Keratinocyte (primary cell): ENCODE results near the gene HKDC1. TPM values are rescaled to one million over a fixed set of nuclear protein-coding genes. Genes with fewer than 3 reads are reported as not detected.

Experiments
- DNase-seq: peaks from one replicate; pipeline ENCODE4 v3.0.0-alpha.2; 2011; ENCODE audit warnings: low read depth, missing footprints, low spot score
- FAIRE-seq: peaks from 2 replicates; lab custom pipeline; 2011; peaks lifted over from hg19 to GRCh38; lab: Jason Lieb, UNC
- H2AFZ ChIP-seq: 2 replicates; pipeline ENCODE4 v1.6.0; 2012; ENCODE audit warnings: low read length, control low read depth, inconsistent platforms; ENCODE audit not compliant: control insufficient read depth
- H3K27ac ChIP-seq: 2 replicates; pipeline ENCODE4 v1.5.1; 2011; ENCODE audit warnings: low read length; ENCODE audit not compliant: control insufficient read depth, insufficient read depth
- H3K27me3 ChIP-seq: 3 replicates; pipeline ENCODE4 v1.6.0; 2011; ENCODE audit warnings: low read length; ENCODE audit not compliant: control insufficient read depth, insufficient read depth; ENCODE audit errors: extremely low read depth
- H3K36me3 ChIP-seq, 2 experiments: 2 replicates in 1 of 2; 3 replicates in 1 of 2; pipeline ENCODE4 v1.5.1; 2011; ENCODE audit warnings: low read length in 2 of 2, mild to moderate bottlenecking in 1 of 2; ENCODE audit not compliant: control insufficient read depth in 2 of 2, insufficient read depth in 2 of 2; ENCODE audit errors: extremely low read depth in 1 of 2
- H3K4me1 ChIP-seq: 3 replicates; pipeline ENCODE4 v1.5.1; 2011; ENCODE audit warnings: low read length; ENCODE audit not compliant: control insufficient read depth, insufficient read depth; ENCODE audit errors: extremely low read depth
- H3K4me2 ChIP-seq: 3 replicates; pipeline ENCODE4 v1.6.0; 2011; ENCODE audit warnings: low read depth, low read length; ENCODE audit not compliant: control insufficient read depth, insufficient read depth; ENCODE audit errors: extremely low read depth
- H3K4me3 ChIP-seq, 3 experiments: fragments of 200-600 bp in 1 of 3; sonication (generic) in 1 of 3; 2 replicates in 2 of 3; 3 replicates in 1 of 3; pipeline ENCODE4 v1.5.1; 2011 to 2016; ENCODE audit warnings: low read length in 3 of 3, mild to moderate bottlenecking in 3 of 3, control low read depth in 2 of 3, inconsistent platforms in 1 of 3, low read depth in 1 of 3, mixed read lengths in 1 of 3, mixed run types in 1 of 3, moderate library complexity in 1 of 3; ENCODE audit not compliant: control insufficient read depth in 2 of 3, insufficient read depth in 2 of 3; ENCODE audit errors: extremely low read depth in 1 of 3
- H3K79me2 ChIP-seq: 2 replicates; pipeline ENCODE4 v1.6.0; 2012; ENCODE audit warnings: low read length; ENCODE audit not compliant: control insufficient read depth, insufficient read depth
- H3K9ac ChIP-seq: 3 replicates; pipeline ENCODE4 v1.6.0; 2011; ENCODE audit warnings: low read length; ENCODE audit not compliant: control insufficient read depth, insufficient read depth; ENCODE audit errors: extremely low read depth
- H3K9me1 ChIP-seq: 3 replicates; pipeline ENCODE4 v1.6.0; 2011; ENCODE audit warnings: low read length; ENCODE audit not compliant: control insufficient read depth, insufficient read depth; ENCODE audit errors: extremely low read depth
- H3K9me3 ChIP-seq: 2 replicates; pipeline ENCODE4 v1.5.1; 2012; ENCODE audit warnings: low read depth, low read length; ENCODE audit not compliant: control insufficient read depth
- H4K20me1 ChIP-seq: 3 replicates; pipeline ENCODE4 v1.6.0; 2011; ENCODE audit warnings: low read length; ENCODE audit not compliant: control insufficient read depth, insufficient read depth; ENCODE audit errors: extremely low read depth
- CTCF ChIP-seq, 3 experiments: IDR thresholded peaks in 1 of 3; conservative IDR thresholded peaks in 1 of 3; optimal IDR thresholded peaks in 1 of 3; 2 replicates in 2 of 3; 3 replicates in 1 of 3; pipeline versions ENCODE3 to v1.5.1; 2011; ENCODE audit warnings: low read length in 3 of 3, mild to moderate bottlenecking in 3 of 3, moderate library complexity in 2 of 3, control low read depth in 1 of 3, inconsistent platforms in 1 of 3; ENCODE audit not compliant: insufficient read depth in 2 of 3; ENCODE audit errors: extremely low read depth in 1 of 3
- EZH2 ChIP-seq: IDR thresholded peaks from one replicate; pipeline ENCODE4 v1.6.1; 2012; ENCODE audit warnings: inconsistent platforms, mild to moderate bottlenecking, low read length, moderate library complexity
- dilution Hi-C: fragments of 300-500 bp; cut with MboI; formaldehyde crosslinking; loops from one replicate; pipeline ENCODE4 v1.7.0; 2020; ENCODE audit warnings: low sequenced_read_pairs; ENCODE audit not compliant: extremely low pct_ligation_motif_present
- polyA plus RNA-seq, 5 experiments: library from polyadenylated mRNA; depleted of rRNA in 3 of 5; stranded (reverse) in 3 of 5; stranded (forward) in 1 of 5; unstranded in 1 of 5; fragments of >200 nt; gene quantifications; 1 replicate in 1 of 5; 2 replicates in 3 of 5; 3 replicates in 1 of 5; pipeline versions ENCODE4 v1.2.1 to v1.2.3, GENCODE V29; 2011 to 2012; ENCODE audit warnings: missing spikeins in 2 of 5, low read depth in 1 of 5, low replicate concordance in 1 of 5

HKDC1 gene
- polyA plus RNA-seq, 1 donor (not counting 4 experiments of a cell fraction or from before 2014, with no cell fraction given) = 0.33 TPM

GRCh38 chr10:69247313-69247710, 27.2 kb downstream of the HKDC1 start:
- dilution Hi-C loops = no loop called here
- Histone ChIP-seq H3K4me1 (no peaks in the 10 kb centered on the region), H3K4me3 (no peak overlapping the region), H3K79me2 (no peaks in the 10 kb centered on the region), H3K27me3 (no peaks in the 10 kb centered on the region), H2AFZ (no peak overlapping the region), H3K9me1 (no peaks in the 10 kb centered on the region), H3K9me3 (no peaks in the 10 kb centered on the region), H4K20me1 (no peaks in the 10 kb centered on the region), H3K27ac (no peak overlapping the region), H3K36me3 (no peaks in the 10 kb centered on the region), H3K4me2 (no peak overlapping the region), H3K9ac (no peak overlapping the region)
- TF ChIP-seq CTCF (optimal IDR thresholded peaks at IDR 0.05 in 1 of 3, IDR thresholded peaks at IDR 0.05 in 1 of 3, conservative IDR thresholded peaks at IDR 0.05 in 1 of 3; ENCODE audit: extremely low read depth in 1 of 3, insufficient read depth in 2 of 3, low read length in 3 of 3) (no peak), EZH2 (no peak)
- DNase-seq = no peak
- FAIRE-seq = no peak

- Histone ChIP-seq H4K20me1 (no peaks in the 10 kb centered on the region), H3K79me2 (no peaks in the 10 kb centered on the region), H3K9me1 (no peaks in the 10 kb centered on the region), H3K4me3 (no peak overlapping the region), H3K27me3 (no peaks in the 10 kb centered on the region), H3K27ac (no peak overlapping the region), H3K36me3 (no peaks in the 10 kb centered on the region), H2AFZ (no peak overlapping the region), H3K4me1 (no peaks in the 10 kb centered on the region), H3K9me3 (no peaks in the 10 kb centered on the region), H3K4me2 (no peak overlapping the region), H3K9ac (no peak overlapping the region)
- no peak for DNase-seq
- TF ChIP-seq EZH2 (no peak), CTCF (optimal IDR thresholded peaks at IDR 0.05 in 1 of 3, IDR thresholded peaks at IDR 0.05 in 1 of 3, conservative IDR thresholded peaks at IDR 0.05 in 1 of 3; ENCODE audit: extremely low read depth in 1 of 3, insufficient read depth in 2 of 3, low read length in 3 of 3) (no peak)
- FAIRE-seq = no peak
- dilution Hi-C loops = no loop called here
Observed at GRCh38 chr10:69248117-69248730, 28.1 kb downstream of the HKDC1 start.
